ENCODE data around the gene SLC7A5. TPM values are rescaled to one million over a fixed set of nuclear protein-coding genes. Genes with fewer than 3 reads are reported as not detected.

The SLC7A5 gene
- total RNA-seq, 3 donors from 2014 or later (not counting 1 experiment from before 2014, with no cell fraction given), result 27.2 to 66.1 (median 34.2) TPM

DNA sequence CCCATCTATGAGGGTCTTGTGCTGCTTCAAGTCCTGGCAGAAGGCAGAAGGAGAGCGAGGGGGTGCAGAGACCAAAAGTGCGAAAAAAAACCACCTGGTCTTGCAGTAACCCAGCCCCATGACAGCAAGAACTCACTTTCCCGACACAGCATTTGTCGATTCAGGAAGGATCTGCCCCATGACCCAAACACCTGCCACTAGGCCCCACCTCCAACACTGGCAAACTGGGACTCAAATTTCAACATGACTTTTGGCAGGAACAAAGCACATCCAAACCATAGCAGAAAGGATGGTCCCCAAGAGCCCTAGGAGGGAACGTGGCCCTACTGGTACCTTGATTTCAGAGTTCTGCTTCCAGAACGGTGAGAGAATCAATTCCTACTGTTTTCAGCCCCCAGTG is 68.8 kb downstream of the SLC7A5 start:
- Histone ChIP-seq H3K9me3 (ENCODE audit: control insufficient read depth, insufficient read depth, low read length) (no peaks in the 10 kb centered on the region), H3K4me1 (ENCODE audit: control insufficient read depth, insufficient read depth, low read length) (peaks cover 8% of the 10 kb centered on the region), H3K36me3 (ENCODE audit: control insufficient read depth, insufficient read depth, low read length) (no peaks in the 10 kb centered on the region), H3K27ac (ENCODE audit: low read length) (no peak overlapping the region), H3K27me3 (ENCODE audit: control insufficient read depth, insufficient read depth, low read length) (no peaks in the 10 kb centered on the region), H3K4me3 (ENCODE audit: low read length) (no peak overlapping the region)
- no peaks in the 10 kb centered on the region for H3K4me1 Mint-ChIP-seq
- 82% methylated on average over 6 of the region's 6 CpGs for WGBS (ENCODE audit: insufficient coverage)
- H3K9me3 Mint-ChIP-seq, result no peaks in the 10 kb centered on the region
- ATAC-seq (no peak), DNase-seq (no peak)
- intact Hi-C loops (cut with micrococcal nuclease), result no loop called here
- no peaks in the 10 kb centered on the region for H3K27me3 Mint-ChIP-seq (ENCODE audit: low read depth in 2 of 2)
- no peak overlapping the region for H3K4me3 Mint-ChIP-seq
- no peaks in the 10 kb centered on the region for H3K36me3 Mint-ChIP-seq
- H3K27ac Mint-ChIP-seq, result no peak overlapping the region
- TF ChIP-seq, protein P1, sequence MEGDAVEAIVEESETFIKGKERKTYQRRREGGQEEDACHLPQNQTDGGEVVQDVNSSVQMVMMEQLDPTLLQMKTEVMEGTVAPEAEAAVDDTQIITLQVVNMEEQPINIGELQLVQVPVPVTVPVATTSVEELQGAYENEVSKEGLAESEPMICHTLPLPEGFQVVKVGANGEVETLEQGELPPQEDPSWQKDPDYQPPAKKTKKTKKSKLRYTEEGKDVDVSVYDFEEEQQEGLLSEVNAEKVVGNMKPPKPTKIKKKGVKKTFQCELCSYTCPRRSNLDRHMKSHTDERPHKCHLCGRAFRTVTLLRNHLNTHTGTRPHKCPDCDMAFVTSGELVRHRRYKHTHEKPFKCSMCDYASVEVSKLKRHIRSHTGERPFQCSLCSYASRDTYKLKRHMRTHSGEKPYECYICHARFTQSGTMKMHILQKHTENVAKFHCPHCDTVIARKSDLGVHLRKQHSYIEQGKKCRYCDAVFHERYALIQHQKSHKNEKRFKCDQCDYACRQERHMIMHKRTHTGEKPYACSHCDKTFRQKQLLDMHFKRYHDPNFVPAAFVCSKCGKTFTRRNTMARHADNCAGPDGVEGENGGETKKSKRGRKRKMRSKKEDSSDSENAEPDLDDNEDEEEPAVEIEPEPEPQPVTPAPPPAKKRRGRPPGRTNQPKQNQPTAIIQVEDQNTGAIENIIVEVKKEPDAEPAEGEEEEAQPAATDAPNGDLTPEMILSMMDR (IDR thresholded peaks at IDR 0.05), result no peak

DNA sequence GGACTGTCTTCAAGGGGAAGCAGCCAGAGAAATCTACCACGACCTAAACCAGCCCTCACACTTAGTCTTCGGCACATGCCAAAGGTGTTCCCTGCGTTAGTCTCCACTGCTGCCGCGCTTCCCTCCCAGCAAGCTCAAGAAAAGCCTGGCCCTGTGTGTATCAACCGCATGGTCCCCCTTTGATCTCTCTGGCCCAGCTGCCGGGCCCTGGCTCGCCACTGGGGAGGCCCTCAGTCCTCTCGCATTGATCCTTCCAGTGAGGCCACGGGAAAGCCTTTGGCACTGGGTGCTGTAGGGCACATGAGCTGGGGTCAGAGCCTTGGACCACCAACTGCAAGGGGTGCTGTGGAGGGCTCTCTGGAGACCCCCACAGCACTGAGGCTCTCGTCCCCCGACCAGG is 74.0 kb downstream of the SLC7A5 start:
- no peak for DNase-seq
- H3K4me3 Mint-ChIP-seq, result no peak overlapping the region
- no peaks in the 10 kb centered on the region for H3K9me3 Mint-ChIP-seq
- Histone ChIP-seq H3K9me3 (ENCODE audit: control insufficient read depth, insufficient read depth, low read length) (no peaks in the 10 kb centered on the region), H3K4me1 (ENCODE audit: control insufficient read depth, insufficient read depth, low read length) (no peaks in the 10 kb centered on the region), H3K36me3 (ENCODE audit: control insufficient read depth, insufficient read depth, low read length) (no peaks in the 10 kb centered on the region), H3K27ac (ENCODE audit: low read length) (no peak overlapping the region), H3K27me3 (ENCODE audit: control insufficient read depth, insufficient read depth, low read length) (no peaks in the 10 kb centered on the region), H3K4me3 (ENCODE audit: low read length) (no peak overlapping the region)
- H3K36me3 Mint-ChIP-seq, result no peaks in the 10 kb centered on the region
- ATAC-seq, result no peak
- TF ChIP-seq, protein P1 (IDR thresholded peaks at IDR 0.05), result no peak
- intact Hi-C loops (cut with micrococcal nuclease), result no loop called here
- no peaks in the 10 kb centered on the region for H3K27me3 Mint-ChIP-seq (ENCODE audit: low read depth in 2 of 2)
- H3K27ac Mint-ChIP-seq, result no peak overlapping the region
- no peaks in the 10 kb centered on the region for H3K4me1 Mint-ChIP-seq
- WGBS (ENCODE audit: insufficient coverage), result 90% methylated on average over 12 of the region's 12 CpGs

DNA sequence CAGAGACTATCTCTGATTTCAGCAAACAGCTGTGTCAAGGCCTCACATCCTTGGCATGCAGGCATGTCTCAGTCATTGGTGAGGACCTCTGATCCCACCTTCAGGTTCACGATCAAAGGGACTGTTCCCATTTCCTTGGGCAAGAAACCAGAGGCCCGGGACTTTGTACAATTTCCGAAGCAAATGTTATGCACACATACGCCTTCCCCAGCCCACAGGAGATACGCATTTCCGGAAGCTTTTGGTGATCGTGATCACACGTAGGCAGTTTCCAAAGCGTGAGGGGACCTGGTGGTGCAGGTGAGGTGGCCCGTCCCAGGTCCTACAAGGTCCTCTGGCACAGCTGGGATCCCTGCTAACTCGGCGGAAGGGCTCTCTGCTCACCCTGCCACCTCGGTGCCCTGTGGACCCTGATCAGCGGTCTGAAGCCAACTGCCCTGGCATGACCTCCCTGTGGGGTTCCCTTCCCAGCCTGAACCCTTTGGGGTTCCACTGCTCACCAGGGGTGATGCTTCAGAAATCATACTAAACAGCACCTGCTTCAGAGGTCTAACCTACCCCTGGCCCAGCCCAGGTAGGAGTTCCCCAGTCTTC is 74.7 kb downstream of the SLC7A5 start:
- Mint-ChIP-seq H3K36me3 (no peaks in the 10 kb centered on the region), H3K9me3 (no peaks in the 10 kb centered on the region), H3K4me3 (no peak overlapping the region), H3K27me3 (ENCODE audit: low read depth in 2 of 2) (no peaks in the 10 kb centered on the region), H3K4me1 (no peaks in the 10 kb centered on the region), H3K27ac (no peak overlapping the region)
- H3K27me3 ChIP-seq (ENCODE audit: control insufficient read depth, insufficient read depth, low read length), result no peaks in the 10 kb centered on the region
- no peaks in the 10 kb centered on the region for H3K4me1 ChIP-seq (ENCODE audit: control insufficient read depth, insufficient read depth, low read length)
- no peaks in the 10 kb centered on the region for H3K36me3 ChIP-seq (ENCODE audit: control insufficient read depth, insufficient read depth, low read length)
- no peak for ATAC-seq
- intact Hi-C loops (cut with micrococcal nuclease), result no loop called here
- 85% methylated on average over 14 of the region's 14 CpGs for WGBS (ENCODE audit: insufficient coverage)
- TF ChIP-seq, protein P1 (IDR thresholded peaks at IDR 0.05), result no peak
- H3K4me3 ChIP-seq (ENCODE audit: low read length), result no peak overlapping the region
- no peak overlapping the region for H3K27ac ChIP-seq (ENCODE audit: low read length)
- DNase-seq, result no peak
- H3K9me3 ChIP-seq (ENCODE audit: control insufficient read depth, insufficient read depth, low read length), result no peaks in the 10 kb centered on the region

DNA sequence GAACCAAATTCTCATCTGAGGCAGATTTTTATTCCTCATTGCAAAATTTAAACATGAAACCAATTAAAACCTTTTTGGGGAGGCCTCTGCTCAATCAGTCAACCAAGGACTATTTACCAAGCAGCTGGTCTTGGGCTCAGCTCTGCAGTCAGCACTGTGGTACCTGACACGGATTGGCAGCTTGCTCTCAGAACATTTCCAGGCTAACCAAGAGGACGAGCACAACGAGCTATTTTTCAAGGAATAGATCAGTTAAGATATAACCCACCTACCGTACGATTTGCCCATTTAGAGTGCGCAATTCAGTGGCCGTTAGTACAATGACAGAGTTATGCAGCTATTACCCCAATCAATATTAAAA is 77.1 kb downstream of the SLC7A5 start:
- WGBS (ENCODE audit: insufficient coverage), result 92% methylated on average over 7 of the region's 7 CpGs
- TF ChIP-seq, protein P1 (IDR thresholded peaks at IDR 0.05), result no peak
- Histone ChIP-seq H3K9me3 (ENCODE audit: control insufficient read depth, insufficient read depth, low read length) (no peaks in the 10 kb centered on the region), H3K4me1 (ENCODE audit: control insufficient read depth, insufficient read depth, low read length) (no peaks in the 10 kb centered on the region), H3K27me3 (ENCODE audit: control insufficient read depth, insufficient read depth, low read length) (no peaks in the 10 kb centered on the region), H3K27ac (ENCODE audit: low read length) (no peak overlapping the region), H3K4me3 (ENCODE audit: low read length) (no peak overlapping the region), H3K36me3 (ENCODE audit: control insufficient read depth, insufficient read depth, low read length) (no peaks in the 10 kb centered on the region)
- no peaks in the 10 kb centered on the region for H3K27me3 Mint-ChIP-seq (ENCODE audit: low read depth in 2 of 2)
- no peak for DNase-seq
- H3K9me3 Mint-ChIP-seq, result no peaks in the 10 kb centered on the region
- no peak overlapping the region for H3K4me3 Mint-ChIP-seq
- ATAC-seq, result no peak
- no peaks in the 10 kb centered on the region for H3K36me3 Mint-ChIP-seq
- no peak overlapping the region for H3K27ac Mint-ChIP-seq
- no peaks in the 10 kb centered on the region for H3K4me1 Mint-ChIP-seq
- intact Hi-C loops (cut with micrococcal nuclease), result no loop called here
